ENCODE measurements around the gene LAD1. TPM values are rescaled to one million over a fixed set of nuclear protein-coding genes. Genes with fewer than 3 reads are reported as not detected.

Gene LAD1
- total RNA-seq, 1 donor from 2014 or later, result 1.2 TPM

DNA sequence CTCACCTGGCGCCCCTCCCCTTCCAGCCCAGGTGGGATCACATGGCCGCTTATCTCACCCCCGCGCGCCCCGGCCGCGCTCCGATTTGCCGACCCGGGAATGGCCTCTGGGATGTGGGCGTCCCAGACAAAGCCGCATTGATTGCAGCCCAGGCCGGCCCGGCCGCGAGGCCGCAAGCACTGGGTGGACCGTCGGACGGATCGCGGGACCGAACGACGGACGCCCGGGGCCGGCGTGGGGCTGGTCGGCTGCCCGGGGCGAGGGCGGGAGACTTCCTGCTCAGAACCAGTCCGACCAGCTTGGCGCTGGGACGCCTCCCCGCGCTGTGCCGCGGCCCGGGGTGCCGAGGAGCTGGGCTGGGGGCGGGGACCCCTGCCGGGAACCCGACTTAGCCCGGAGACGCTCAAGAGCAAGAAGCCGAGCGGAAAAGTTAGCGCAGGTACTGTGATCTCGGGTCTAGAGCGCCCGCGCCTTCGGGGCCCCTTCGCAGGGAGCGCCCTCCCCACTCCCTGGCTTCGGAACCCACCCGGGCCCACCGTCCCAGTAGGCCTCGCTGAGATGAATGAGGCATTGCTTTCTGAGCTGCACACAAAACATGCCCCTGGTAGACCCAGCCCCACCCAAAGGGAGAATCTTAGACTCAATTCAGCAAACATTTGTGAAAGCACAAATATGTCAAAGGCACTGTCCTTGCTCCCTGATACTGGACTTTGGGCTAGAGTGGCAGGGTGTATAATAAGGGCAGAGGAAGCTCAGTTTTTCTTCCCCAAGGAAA lies 415 bp upstream of the LAD1 start:
- Mint-ChIP-seq H3K9me3 (ENCODE audit: unreplicated experiment) (no peaks in the 10 kb centered on the region), H3K36me3 (ENCODE audit: low read depth, unreplicated experiment) (peaks cover 3% of the 10 kb centered on the region), H3K27me3 (ENCODE audit: low read depth, unreplicated experiment) (peaks cover 33% of the 10 kb centered on the region), H3K4me3 (ENCODE audit: unreplicated experiment) (no peak overlapping the region), H3K4me1 (ENCODE audit: low read depth, unreplicated experiment) (peaks cover 14% of the 10 kb centered on the region), H3K27ac (ENCODE audit: unreplicated experiment) (no peak overlapping the region)
- Histone ChIP-seq H3K27me3 (ENCODE audit: insufficient read depth, low read length) (peaks cover 64% of the 10 kb centered on the region), H3K79me2 (ENCODE audit: insufficient read depth, low read length) (no peaks in the 10 kb centered on the region), H3K9me3 (ENCODE audit: insufficient read depth, low read depth, low read length) (peaks cover 2% of the 10 kb centered on the region), H3K4me2 (ENCODE audit: low read length) (peak overlapping the region; percentile 72), H4K20me1 (ENCODE audit: insufficient read depth, low read length) (no peaks in the 10 kb centered on the region), H3K4me3 (ENCODE audit: insufficient read depth, low read depth, low read length) (no peak overlapping the region), H2AFZ (ENCODE audit: low read depth, low read length) (peak overlapping the region; percentile 71), H3K4me1 (ENCODE audit: insufficient read depth, low read length) (no peaks in the 10 kb centered on the region), H3K27ac (ENCODE audit: low read depth, low read length) (no peak overlapping the region), H3K9ac (ENCODE audit: low read length) (no peak overlapping the region), H3K36me3 (ENCODE audit: insufficient read depth, low read length) (no peaks in the 10 kb centered on the region)
- no peak for FAIRE-seq
- DNase-seq (ENCODE audit: low read depth), result no peak
- TF ChIP-seq EZH2 (IDR thresholded peaks at IDR 0.05; ENCODE audit: insufficient read depth, low read length), result peak; percentile 100
- no peak for TF ChIP-seq CTCF (IDR thresholded peaks at IDR 0.05; ENCODE audit: insufficient read depth, low read depth, low read length)

DNA sequence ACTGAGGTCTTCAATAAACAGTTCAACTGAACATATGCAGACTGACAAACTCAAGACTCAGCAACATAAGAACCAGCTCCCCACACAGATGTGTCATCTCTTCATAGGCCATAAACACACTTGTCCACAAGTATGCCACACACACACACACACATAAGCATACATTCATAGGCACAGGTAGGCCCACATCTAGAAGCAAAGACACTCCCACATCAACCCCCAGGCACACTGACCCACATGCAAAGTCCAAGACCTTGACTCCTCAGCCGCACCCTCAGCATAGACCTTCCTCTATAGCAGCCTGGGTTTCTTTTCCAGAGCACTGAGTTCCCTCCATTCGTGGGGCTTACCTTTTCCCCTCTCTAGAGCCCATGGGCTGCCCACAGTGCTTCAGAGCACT lies 1.4 kb downstream of the LAD1 start:
- H3K79me2 ChIP-seq (ENCODE audit: insufficient read depth, low read length), result no peaks in the 10 kb centered on the region
- no peaks in the 10 kb centered on the region for H3K36me3 ChIP-seq (ENCODE audit: insufficient read depth, low read length)
- FAIRE-seq (no peak), DNase-seq (ENCODE audit: low read depth) (no peak)
- H3K4me3 ChIP-seq (ENCODE audit: insufficient read depth, low read depth, low read length), result no peak overlapping the region
- Mint-ChIP-seq H3K27me3 (ENCODE audit: low read depth, unreplicated experiment) (peaks cover 42% of the 10 kb centered on the region), H3K36me3 (ENCODE audit: low read depth, unreplicated experiment) (peaks cover 3% of the 10 kb centered on the region), H3K4me1 (ENCODE audit: low read depth, unreplicated experiment) (peaks cover 14% of the 10 kb centered on the region), H3K9me3 (ENCODE audit: unreplicated experiment) (no peaks in the 10 kb centered on the region), H3K27ac (ENCODE audit: unreplicated experiment) (no peak overlapping the region), H3K4me3 (ENCODE audit: unreplicated experiment) (peak overlapping the region; percentile 17)
- no peak overlapping the region for H3K27ac ChIP-seq (ENCODE audit: low read depth, low read length)
- peaks cover 47% of the 10 kb centered on the region for H3K27me3 ChIP-seq (ENCODE audit: insufficient read depth, low read length)
- no peak overlapping the region for H3K9ac ChIP-seq (ENCODE audit: low read length)
- TF ChIP-seq EZH2 (IDR thresholded peaks at IDR 0.05; ENCODE audit: insufficient read depth, low read length), result no peak
- no peak for TF ChIP-seq CTCF (IDR thresholded peaks at IDR 0.05; ENCODE audit: insufficient read depth, low read depth, low read length)
- H2AFZ ChIP-seq (ENCODE audit: low read depth, low read length), result no peak overlapping the region
- H3K4me1 ChIP-seq (ENCODE audit: insufficient read depth, low read length), result no peaks in the 10 kb centered on the region
- no peaks in the 10 kb centered on the region for H4K20me1 ChIP-seq (ENCODE audit: insufficient read depth, low read length)
- H3K9me3 ChIP-seq (ENCODE audit: insufficient read depth, low read depth, low read length), result peaks cover 2% of the 10 kb centered on the region
- no peak overlapping the region for H3K4me2 ChIP-seq (ENCODE audit: low read length)

DNA sequence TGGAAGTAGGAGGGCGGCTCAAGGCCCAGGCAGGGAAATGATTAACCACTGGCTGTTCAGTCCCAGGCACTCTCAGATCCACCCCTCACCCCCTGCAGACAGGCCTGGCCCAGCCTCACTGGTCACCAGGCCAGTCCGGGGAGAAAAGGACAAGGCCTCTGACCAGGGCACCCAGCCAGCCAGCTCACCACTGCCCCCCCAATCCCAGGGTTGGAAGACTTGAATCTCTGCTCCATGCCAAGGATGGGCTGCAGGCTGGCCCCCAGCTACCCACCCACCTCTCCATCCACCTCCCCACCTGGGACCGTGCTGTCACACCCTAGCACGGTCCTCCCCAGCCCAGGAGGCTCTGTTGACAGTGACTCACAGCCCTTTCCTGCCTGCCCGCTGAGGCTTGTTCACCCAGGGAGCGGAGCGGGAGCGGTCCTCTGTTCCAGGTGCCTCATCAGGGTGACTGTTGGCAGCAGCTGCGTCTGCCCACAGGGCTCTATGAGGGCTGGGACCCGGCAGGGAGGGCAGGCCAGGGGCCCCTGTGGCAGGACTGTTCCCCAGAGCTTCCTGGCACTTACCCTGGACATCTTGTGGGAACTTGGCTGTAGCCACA lies 2.2 kb downstream of the LAD1 start:
- Mint-ChIP-seq H3K36me3 (ENCODE audit: low read depth, unreplicated experiment) (peaks cover 3% of the 10 kb centered on the region), H3K4me1 (ENCODE audit: low read depth, unreplicated experiment) (peaks cover 14% of the 10 kb centered on the region), H3K9me3 (ENCODE audit: unreplicated experiment) (no peaks in the 10 kb centered on the region), H3K27ac (ENCODE audit: unreplicated experiment) (no peak overlapping the region), H3K27me3 (ENCODE audit: low read depth, unreplicated experiment) (peaks cover 46% of the 10 kb centered on the region), H3K4me3 (ENCODE audit: unreplicated experiment) (no peak overlapping the region)
- FAIRE-seq (no peak), DNase-seq (ENCODE audit: low read depth) (no peak)
- H3K4me1 ChIP-seq (ENCODE audit: insufficient read depth, low read length), result no peaks in the 10 kb centered on the region
- no peak overlapping the region for H3K4me2 ChIP-seq (ENCODE audit: low read length)
- no peak overlapping the region for H3K27ac ChIP-seq (ENCODE audit: low read depth, low read length)
- H3K27me3 ChIP-seq (ENCODE audit: insufficient read depth, low read length), result peaks cover 42% of the 10 kb centered on the region
- no peak overlapping the region for H3K4me3 ChIP-seq (ENCODE audit: insufficient read depth, low read depth, low read length)
- H3K79me2 ChIP-seq (ENCODE audit: insufficient read depth, low read length), result no peaks in the 10 kb centered on the region
- H3K9ac ChIP-seq (ENCODE audit: low read length), result no peak overlapping the region
- no peaks in the 10 kb centered on the region for H3K36me3 ChIP-seq (ENCODE audit: insufficient read depth, low read length)
- no peak overlapping the region for H2AFZ ChIP-seq (ENCODE audit: low read depth, low read length)
- peaks cover 2% of the 10 kb centered on the region for H3K9me3 ChIP-seq (ENCODE audit: insufficient read depth, low read depth, low read length)
- TF ChIP-seq CTCF (IDR thresholded peaks at IDR 0.05; ENCODE audit: insufficient read depth, low read depth, low read length) (no peak), EZH2 (IDR thresholded peaks at IDR 0.05; ENCODE audit: insufficient read depth, low read length) (no peak)
- no peaks in the 10 kb centered on the region for H4K20me1 ChIP-seq (ENCODE audit: insufficient read depth, low read length)

Measured in astrocyte (in vitro differentiated cells and primary cell).